Hepatocyte (in vitro differentiated cells): ENCODE results near the gene C11orf54.

Experiments
- CTCF ChIP-seq: fragments of 200-600 bp; sonication (generic); IDR thresholded peaks from 2 replicates; pipeline ENCODE4 v1.5.1; 2016; ENCODE audit warnings: antibody characterized with exemption, mild to moderate bottlenecking; ENCODE audit not compliant: poor library complexity
- EZH2phosphoT487 ChIP-seq: fragments of 200-600 bp; sonication (generic); IDR thresholded peaks from one replicate; pipeline ENCODE4 v1.6.1; 2018; ENCODE audit warnings: antibody characterized with exemption, mild to moderate bottlenecking, low read depth, moderate library complexity; ENCODE audit not compliant: unreplicated experiment, severe bottlenecking

- TF ChIP-seq CTCF (no peak), EZH2phosphoT487 (no peak)
Observed at GRCh38 chr11:93712678-93713077, 28.8 kb upstream of the C11orf54 start.
